Pancreas (tissue), 10 donors: ENCODE data around the gene SNU13. TPM values are rescaled to one million over a fixed set of nuclear protein-coding genes. Genes with fewer than 3 reads are reported as not detected.
"Not testable (repeated sequence)": the region's sequence is repeated elsewhere in the genome, so short reads cannot be mapped to it uniquely, and the experiment has no call there.

Source experiments
- ATAC-seq, 4 donors: fragments of 200-7000 bp; cut with Tn5 transposase; one replicate each; pipeline versions ENCODE4 v1.8.0 to v1.9.1; 2020; ENCODE audit warnings: mild to moderate bottlenecking in 4 of 4, moderate library complexity in 4 of 4
- DNase-seq, 6 donors: peaks; one replicate each; pipeline ENCODE4 v3.0.0-alpha.2; 2020
- FAIRE-seq: peaks from 2 replicates; lab custom pipeline; 2012; peaks lifted over from hg19 to GRCh38; lab: Jason Lieb, UNC
- H3K27ac ChIP-seq, 4 donors: fragments of 200-600 bp; sonication (generic); 1 replicate in 3 of 4; 2 replicates in 1 of 4; pipeline versions ENCODE4 v1.5.0 to v1.8.0; 2020
- H3K27me3 ChIP-seq, 4 donors: fragments of 200-600 bp; one replicate each; pipeline ENCODE4 v1.8.0; 2021
- H3K36me3 ChIP-seq, 3 donors: fragments of 200-600 bp; sonication (generic) in 1 of 3; one replicate each; pipeline versions ENCODE4 v1.5.0 to v1.8.0; 2020 to 2021
- H3K4me1 ChIP-seq, 3 donors: fragments of 200-600 bp; one replicate each; pipeline ENCODE4 v1.8.0; 2021
- H3K4me3 ChIP-seq, 4 donors: fragments of 200-600 bp; sonication (generic) in 2 of 4; one replicate each; pipeline versions ENCODE4 v1.5.0 to v1.8.0; 2020 to 2021
- H3K9me3 ChIP-seq, 4 donors: fragments of 200-600 bp; one replicate each; pipeline ENCODE4 v1.8.0; 2021
- CTCF ChIP-seq, 4 donors: fragments of 200-600 bp; sonication (generic) in 3 of 4; IDR thresholded peaks; one replicate each; pipeline versions ENCODE4 v1.5.0 to v1.8.0; 2021; ENCODE audit warnings: antibody characterized with exemption in 4 of 4
- WGBS, 2 donors: extraction: QIAGEN DNeasy Blood & Tissue Kit; methylation state at CpG; one replicate each; pipeline ENCODE4 v1.1.7; 2013; 5-methylcytosine and 5-hydroxymethylcytosine counted together
- intact Hi-C, 3 donors: fragments of 100-400 bp; cut with DNase I; formaldehyde crosslinking; loops; one replicate each; pipeline versions ENCODE4 v1.11.1 to v1.14.2; 2022
- polyA plus RNA-seq, 2 donors: library from polyadenylated mRNA; stranded (reverse); fragments of 200-250 nt; gene quantifications; one replicate each; pipeline ENCODE4 v1.2.3, GENCODE V29; 2013
- total RNA-seq, 6 donors: library from RNA; stranded (reverse); fragmentation: NEBNext Ultra II Directional in 4 of 6; extraction: Animal tissue kit (Norgen Biotek cat#: 25700) in 4 of 6; gene quantifications; one replicate each; pipeline versions ENCODE4 v1.2.1 to v1.2.4, GENCODE V29; 2021 to 2023
- donor health status: healthy with polysubstance abuse.
- donor health status: DM: no; HTN: no; CAD: no; lungs with moderate emphysema.
- donor health status: DM: no; HTN: no; CAD: no.
- donor health status: control.
- donor health status: control.
- donor health status: Bipolar disorder and iron deficiency.
- donor health status: DM: yes; HTN: yes; CAD: no.
- donor health status: DM: no; HTN: no; CAD: no.
- donor health status: DM: no; HTN: no; CAD: no.
- donor health status: DM: yes; HTN: yes; CAD: no.

Gene SNU13
- 10 to 100 TPM; 43.5 to 74.1 (median 59.5) TPM for total RNA-seq
- polyA plus RNA-seq, result 10 to 100 TPM; 57.9 to 89.7 TPM

DNA sequence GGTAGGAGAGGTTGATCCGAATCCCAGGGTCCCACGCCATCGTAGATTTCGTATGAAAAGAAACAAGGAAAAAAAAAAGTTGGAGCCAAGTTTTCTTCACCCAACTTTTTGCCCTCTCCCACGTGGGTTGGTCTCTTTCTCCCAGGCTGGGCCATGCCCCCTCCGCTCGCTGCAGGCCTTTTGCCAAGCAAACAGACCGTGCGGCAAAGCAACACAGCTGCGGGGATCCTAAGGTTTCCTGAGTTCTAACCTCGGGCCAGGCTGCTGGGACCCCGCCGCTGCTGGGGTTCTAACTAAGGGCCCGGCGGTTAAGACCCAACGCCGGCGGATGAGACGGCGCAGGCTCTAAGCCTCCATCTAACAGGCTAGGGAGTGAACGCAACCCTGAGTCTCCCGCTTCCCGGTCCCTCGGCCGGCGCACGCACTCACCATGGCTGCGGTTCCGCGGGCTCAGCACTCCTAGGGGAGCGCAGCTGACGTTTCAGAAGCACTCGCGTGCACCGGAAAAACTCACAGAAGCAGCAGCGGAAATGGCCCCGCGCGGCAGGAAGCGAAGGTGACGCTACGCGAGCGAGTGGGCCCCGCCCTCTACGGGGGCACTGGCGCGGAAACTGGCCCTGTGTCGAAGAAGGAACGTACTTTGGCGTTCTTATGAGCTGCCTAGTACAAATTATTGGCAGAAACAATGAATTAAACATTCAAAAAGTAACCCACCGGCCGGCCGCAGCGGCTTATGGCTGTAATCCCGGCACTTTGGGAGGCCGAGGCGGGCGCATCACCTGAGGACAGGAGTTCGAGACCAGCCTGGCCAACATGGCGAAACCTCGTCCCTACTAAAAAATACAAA is at the start of gene SNU13:
TSS of gene SNU13 (minus strand) at position 503 of the 847 bp plus-strand sequence. CDS start at position 432, 71 bp downstream.
- TF ChIP-seq CTCF (IDR thresholded peaks at IDR 0.05), result peak in 1 of 4 donors; percentile 7
- Histone ChIP-seq H3K4me3 (peak within 1 kb of the TSS; percentile 71 to 94 (median 83)), H3K4me1 (peaks cover 0 to 9% (median 6%) of the 10 kb centered on the region in 3 donors), H3K36me3 (no peaks in the 10 kb centered on the region), H3K9me3 (no peaks in the 10 kb centered on the region), H3K27ac (peak within 1 kb of the TSS; percentile 91 to 96 (median 94)), H3K27me3 (no peaks in the 10 kb centered on the region)
- 0 to 1% methylated on average over 58 to 62 of the region's 62 CpGs for WGBS, 2 donors
- peak; percentile 95 to 96 (median 96) for ATAC-seq
- DNase-seq, result peak; percentile 86 to 95 (median 88)
- intact Hi-C loops, result no loop called here
- peak; percentile 90 for FAIRE-seq

GRCh38 chr22:41733241-41733640 is 44.6 kb upstream of the SNU13 start:
- DNase-seq, intact Hi-C loops, H3K4me3 ChIP-seq, H3K4me1 ChIP-seq, H3K27me3 ChIP-seq, H3K9me3 ChIP-seq, H3K36me3 ChIP-seq, ATAC-seq, FAIRE-seq, H3K27ac ChIP-seq: not testable (repeated sequence)
- WGBS, 2 donors, result 94 to 95% methylated on average over 4 of the region's 4 CpGs

- WGBS, 2 donors, result 81 to 86% methylated on average over 7 of the region's 7 CpGs
- Histone ChIP-seq H3K27ac (no peak overlapping the region), H3K9me3 (no peaks in the 10 kb centered on the region), H3K27me3 (no peaks in the 10 kb centered on the region), H3K4me3 (no peak overlapping the region), H3K36me3 (no peaks in the 10 kb centered on the region), H3K4me1 (no peaks in the 10 kb centered on the region)
- intact Hi-C loops, result no loop called here
- DNase-seq (no peak), FAIRE-seq (no peak), ATAC-seq (no peak)
- no peak for TF ChIP-seq CTCF (IDR thresholded peaks at IDR 0.05)
Observed at GRCh38 chr22:41732096-41732772, 43.6 kb upstream of the SNU13 start.

GRCh38 chr22:41731609-41732008 is 42.9 kb upstream of the SNU13 start:
- TF ChIP-seq CTCF (IDR thresholded peaks at IDR 0.05), result no peak
- WGBS, 2 donors, result 69 to 71% methylated on average over 2 of the region's 2 CpGs
- H3K9me3 ChIP-seq, result no peaks in the 10 kb centered on the region
- intact Hi-C loops, result no loop called here
- H3K4me3 ChIP-seq, result no peak overlapping the region
- no peaks in the 10 kb centered on the region for H3K4me1 ChIP-seq
- no peaks in the 10 kb centered on the region for H3K36me3 ChIP-seq
- no peak for FAIRE-seq
- no peaks in the 10 kb centered on the region for H3K27me3 ChIP-seq
- no peak overlapping the region for H3K27ac ChIP-seq
- no peak for DNase-seq
- ATAC-seq, result no peak

- H3K4me1 ChIP-seq, result no peaks in the 10 kb centered on the region
- H3K9me3 ChIP-seq, result no peaks in the 10 kb centered on the region
- intact Hi-C loops, result no loop called here
- H3K36me3 ChIP-seq, result no peaks in the 10 kb centered on the region
- ATAC-seq (no peak), DNase-seq (no peak), FAIRE-seq (no peak)
- no peaks in the 10 kb centered on the region for H3K27me3 ChIP-seq
- H3K4me3 ChIP-seq, result no peak overlapping the region
- 71 to 79% methylated on average over 9 of the region's 9 CpGs for WGBS, 2 donors
- H3K27ac ChIP-seq, result no peak overlapping the region
- TF ChIP-seq CTCF (IDR thresholded peaks at IDR 0.05), result no peak
Observed at GRCh38 chr22:41725510-41726110, 36.9 kb upstream of the SNU13 start.
